GM04504 (cell line): ENCODE measurements around the gene PPP1R37.
"Not testable (repeated sequence)": the region's sequence is repeated elsewhere in the genome, so short reads cannot be mapped to it uniquely, and the experiment has no call there.

Experiments
- DNase-seq: peaks from one replicate; pipeline ENCODE4 v3.0.0-alpha.2; 2012; ENCODE audit warnings: low read depth

Gene PPP1R37

GRCh38 chr19:45095496-45096413 is 2.8 kb downstream of the PPP1R37 start:
- DNase-seq: no peak

- DNase-seq: no peak
Observed at GRCh38 chr19:45096700-45097099, 3.7 kb downstream of the PPP1R37 start.

DNA sequence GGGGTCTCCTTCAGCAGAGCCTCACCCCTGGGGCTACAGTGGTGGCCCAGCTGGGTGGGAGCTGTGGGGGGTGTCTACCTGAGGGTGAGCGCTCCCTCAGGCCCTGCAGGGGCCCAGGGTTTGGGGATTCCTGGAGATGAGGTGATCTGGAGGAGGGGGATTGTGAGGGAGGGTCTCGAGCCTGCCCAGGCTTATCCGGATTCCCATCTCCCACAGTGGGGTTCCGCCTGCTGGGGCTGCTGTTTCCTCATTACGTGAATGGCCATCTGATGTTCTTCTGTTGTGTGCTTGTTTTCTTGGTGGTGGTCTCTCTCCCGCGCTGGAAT is 4.4 kb downstream of the PPP1R37 start:
- no peak for DNase-seq

DNA sequence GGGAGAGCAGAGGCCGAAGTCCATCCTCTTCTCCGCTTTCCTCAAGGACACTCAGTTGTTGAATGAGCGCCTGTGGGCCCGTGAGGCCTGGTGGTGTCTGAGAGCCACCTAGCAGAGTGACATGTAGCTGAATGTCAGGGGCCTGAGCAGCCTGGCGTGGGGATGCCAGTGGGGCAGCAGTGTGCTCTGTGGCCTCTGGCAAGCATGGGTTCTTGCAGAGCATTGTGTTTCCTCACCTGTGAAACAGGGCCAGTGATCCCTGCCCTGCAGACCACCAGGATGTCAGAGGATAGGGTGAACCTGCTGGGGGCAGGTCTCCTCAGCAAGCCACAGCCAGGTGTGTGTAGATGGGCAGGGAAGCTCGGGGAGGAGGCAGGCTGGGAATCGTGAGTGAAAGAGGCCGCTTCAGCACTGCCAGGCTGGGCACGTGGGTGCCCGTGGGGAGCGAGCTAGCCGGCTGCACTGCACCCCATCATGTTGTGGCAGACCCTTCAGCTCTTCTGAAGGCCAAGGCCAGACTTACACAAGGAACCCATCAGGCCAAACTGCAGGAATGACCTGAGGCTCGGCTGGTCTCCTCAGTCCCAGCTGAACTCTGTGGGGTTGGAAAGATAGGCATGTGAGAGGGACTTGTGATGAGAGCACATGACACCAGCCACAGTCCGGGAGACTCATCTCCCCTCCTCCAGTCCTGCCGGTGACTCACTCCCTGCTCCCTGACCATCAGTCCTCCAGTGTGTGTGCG is 5.0 kb downstream of the PPP1R37 start:
- DNase-seq: peak; percentile 84

- no peak for DNase-seq
Observed at GRCh38 chr19:45098521-45099466, 5.8 kb downstream of the PPP1R37 start.

DNA sequence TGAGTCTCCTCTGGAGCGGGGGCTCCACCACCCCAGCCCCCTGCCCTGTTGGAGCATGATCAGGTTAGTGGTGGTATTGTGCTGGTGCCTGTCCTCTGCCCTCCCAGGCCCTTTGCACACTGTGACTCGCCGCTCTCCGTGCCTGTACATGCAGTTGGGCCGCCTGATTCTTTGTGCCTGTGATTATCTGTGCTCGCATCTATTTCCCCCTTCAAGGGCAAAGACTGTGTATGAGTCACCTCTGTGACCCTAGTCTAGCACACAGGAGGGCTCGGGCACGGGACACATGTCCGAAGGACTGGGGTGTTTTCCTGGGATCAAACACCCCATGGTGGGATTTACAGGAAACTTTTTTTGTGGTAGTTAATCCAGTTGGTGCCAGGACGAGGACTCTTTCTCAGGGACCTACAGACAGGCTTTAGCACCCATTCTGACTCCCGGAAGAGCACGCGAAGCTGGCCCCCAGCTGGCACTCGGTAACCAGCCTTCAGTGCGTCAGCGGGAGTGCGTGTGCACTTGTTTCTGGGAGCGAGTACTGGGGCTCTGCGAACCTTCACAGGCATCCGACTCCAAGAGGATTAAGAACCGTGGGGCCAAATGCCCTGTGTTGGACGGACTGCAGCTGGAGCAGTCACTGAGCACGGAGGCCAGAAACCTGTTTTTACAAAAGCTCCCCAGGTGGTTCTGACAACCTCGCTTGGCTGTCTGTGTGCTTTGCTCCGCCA is 6.7 kb downstream of the PPP1R37 start:
- DNase-seq: no peak

GRCh38 chr19:45100201-45100600 is 7.2 kb downstream of the PPP1R37 start:
- DNase-seq: no peak

DNA sequence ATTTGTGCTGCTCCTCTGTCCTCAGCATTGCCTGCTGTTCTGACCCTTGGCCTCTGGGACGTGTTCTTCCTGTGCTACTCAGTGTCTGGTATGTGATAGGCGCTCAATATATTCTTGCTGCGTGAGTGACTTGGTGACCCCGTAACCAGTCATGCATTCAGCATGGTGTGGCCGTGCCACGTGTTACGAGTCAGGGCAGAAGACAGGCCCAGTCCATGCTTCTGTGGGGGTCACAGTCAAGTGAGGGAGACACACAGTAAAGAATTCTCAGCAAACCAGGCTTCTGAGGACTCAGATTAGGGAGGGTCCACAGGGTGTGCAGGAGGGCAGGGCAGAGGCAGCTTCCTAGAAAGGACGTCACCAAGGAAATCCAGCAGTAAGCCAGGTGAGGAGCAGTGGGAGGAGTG is 7.9 kb downstream of the PPP1R37 start:
- DNase-seq: no peak

- DNase-seq: no peak
Observed at GRCh38 chr19:45101806-45102205, 8.8 kb downstream of the PPP1R37 start.

GRCh38 chr19:45102481-45102880 is 9.5 kb downstream of the PPP1R37 start:
- no peak for DNase-seq

DNA sequence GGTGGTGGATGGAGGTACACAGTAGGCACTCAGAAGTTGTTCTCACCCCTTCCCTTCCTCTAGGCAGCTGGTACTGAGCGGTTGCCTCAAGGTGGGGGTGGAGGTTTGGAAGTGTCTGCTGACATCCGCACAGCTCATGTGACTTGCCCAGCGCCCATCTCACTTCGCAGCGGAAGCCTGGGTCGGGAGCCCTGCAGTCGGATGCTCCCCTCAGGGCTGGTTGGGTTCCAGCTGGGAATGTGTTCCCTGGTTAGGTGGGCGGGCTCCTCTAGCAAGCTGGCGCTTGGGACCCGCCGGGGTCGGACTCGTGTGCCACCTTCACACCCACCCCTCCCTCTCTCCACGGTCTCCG is 10.2 kb downstream of the PPP1R37 start:
- no peak for DNase-seq

GRCh38 chr19:45103508-45104319 is 10.7 kb downstream of the PPP1R37 start:
- no peak for DNase-seq

DNA sequence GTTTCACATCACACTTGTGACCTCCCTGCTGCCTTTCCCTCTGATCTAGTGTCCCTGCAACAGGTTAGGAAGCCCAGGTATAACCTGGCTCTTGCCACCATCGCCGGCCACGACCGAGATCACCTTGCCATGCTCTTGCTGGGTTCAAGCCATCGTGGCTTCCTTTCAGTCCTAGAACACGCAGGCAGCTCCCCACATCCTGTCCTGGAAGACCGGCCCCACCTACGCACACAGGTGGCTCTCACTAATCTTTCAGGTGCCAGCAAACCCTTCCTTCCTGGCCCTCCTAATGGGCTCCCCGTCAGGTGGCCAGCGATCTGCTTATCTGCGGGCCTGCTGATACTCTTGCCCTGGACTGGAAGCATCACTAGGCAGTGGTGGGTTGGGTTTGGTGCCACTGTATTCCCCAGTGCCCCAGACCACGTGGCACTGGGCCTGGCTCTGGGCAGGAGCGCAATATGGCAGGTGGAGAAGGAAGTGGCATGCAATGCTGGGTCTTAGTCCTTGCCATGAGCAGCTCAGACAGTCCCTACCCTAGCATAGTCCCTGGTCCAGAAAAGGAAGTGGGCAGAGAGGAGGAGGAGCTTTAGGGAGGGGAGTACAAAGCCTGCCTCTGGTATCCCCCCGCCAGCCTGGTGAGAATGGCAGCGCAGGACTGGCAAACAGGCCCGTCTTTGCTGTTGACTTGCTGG is 11.8 kb downstream of the PPP1R37 start:
- no peak for DNase-seq

DNA sequence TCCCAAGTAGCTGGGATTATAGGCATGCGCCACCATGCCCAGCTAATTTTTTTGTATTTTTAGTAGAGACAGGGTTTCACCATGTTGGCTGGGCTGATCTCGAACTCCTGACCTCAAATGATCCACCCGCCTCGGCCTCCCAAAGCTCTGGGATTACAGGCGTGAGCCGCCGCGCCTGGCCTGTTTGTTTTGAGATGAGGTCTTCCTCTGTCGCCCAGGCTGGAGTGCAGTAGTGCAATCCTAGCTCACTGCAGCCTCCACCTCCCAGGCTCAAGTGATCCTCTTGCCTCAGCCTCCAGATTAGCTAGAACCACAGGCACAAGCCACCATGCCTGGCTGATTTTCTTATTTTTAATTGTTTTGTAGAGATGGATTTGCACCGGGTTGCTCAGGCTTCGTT is 13.4 kb downstream of the PPP1R37 start:
- DNase-seq: not testable (repeated sequence)

DNA sequence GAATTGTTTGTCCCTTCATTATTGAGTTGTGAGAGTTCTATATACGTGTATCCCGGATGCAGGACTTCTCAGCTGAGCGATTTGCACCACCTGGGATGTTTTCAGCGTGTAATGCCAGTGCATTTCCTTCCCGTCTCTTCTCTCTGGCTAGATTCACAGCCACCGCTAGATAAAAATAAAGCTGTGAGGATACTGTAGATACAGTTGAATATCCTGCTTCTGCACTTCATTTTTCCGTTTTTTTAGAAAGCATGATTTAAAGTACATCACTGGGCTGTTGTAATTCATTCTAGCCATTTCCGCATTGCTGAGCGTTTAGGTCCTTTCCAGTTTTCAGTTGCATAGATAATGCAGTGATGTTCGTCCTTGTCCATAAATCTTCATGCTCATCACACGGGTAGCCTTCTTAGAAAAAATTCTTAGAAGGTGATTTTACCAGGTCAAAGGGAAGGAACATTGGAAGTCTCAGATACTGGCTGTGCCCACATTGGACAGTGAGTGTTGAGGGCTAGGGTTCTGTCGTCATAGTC is 14.7 kb downstream of the PPP1R37 start:
- no peak for DNase-seq

DNA sequence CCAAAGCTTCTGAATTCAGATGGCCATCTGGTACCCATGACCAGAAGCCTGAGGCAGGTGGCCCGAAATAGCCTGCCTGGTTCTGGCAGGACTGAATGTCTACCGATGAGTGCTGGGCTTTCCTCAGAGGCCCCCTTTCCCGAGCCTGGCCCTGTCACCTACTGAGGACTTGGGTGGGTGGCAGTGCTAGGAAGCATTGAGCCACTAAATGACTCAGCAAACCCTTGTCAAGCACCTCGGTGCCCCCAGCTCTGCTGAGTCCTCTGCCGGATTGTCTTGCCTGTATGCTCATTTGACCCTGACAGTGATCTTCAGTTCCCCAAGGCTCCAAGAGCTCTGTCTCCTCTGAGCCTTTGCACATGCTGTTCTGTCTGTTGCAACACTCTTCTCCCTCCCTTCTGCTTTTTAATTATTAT is 17.9 kb downstream of the PPP1R37 start:
- DNase-seq: no peak

GRCh38 chr19:45112111-45112827 is 19.3 kb downstream of the PPP1R37 start:
- DNase-seq: no peak

DNA sequence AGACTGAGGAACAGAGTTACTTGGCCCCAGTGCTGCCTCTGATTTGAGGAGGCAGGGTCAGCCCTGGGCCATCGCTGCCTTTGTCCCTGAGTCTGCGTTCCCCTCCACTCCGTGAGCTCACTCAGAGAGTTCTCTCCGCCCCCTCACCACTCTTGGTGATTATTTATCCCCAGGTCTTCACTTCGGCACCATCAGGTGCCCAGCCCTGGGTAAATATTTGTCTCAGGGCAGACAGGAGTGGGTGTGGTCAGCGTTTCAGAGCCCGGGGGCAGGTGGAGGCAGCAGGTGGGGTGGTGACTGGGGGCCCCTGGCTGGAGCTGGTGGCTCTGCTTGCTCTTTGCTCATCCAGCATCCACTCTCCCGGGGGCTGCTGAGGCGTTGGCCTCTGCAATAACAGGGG is 20.6 kb downstream of the PPP1R37 start:
- DNase-seq: no peak

GRCh38 chr19:45114116-45114515 is 21.1 kb downstream of the PPP1R37 start:
- no peak for DNase-seq
